Endodermal cell (in vitro differentiated cells): ENCODE results near the gene ACO1. TPM values are rescaled to one million over a fixed set of nuclear protein-coding genes. Genes with fewer than 3 reads are reported as not detected.

Experiments
- DNase-seq: peaks from one replicate; pipeline ENCODE4 v3.0.0-alpha.2; 2017
- H3K27ac ChIP-seq: 2 replicates; pipeline ENCODE4 v1.5.1; 2013; ENCODE audit warnings: mild to moderate bottlenecking, low read depth, low read length, moderate library complexity
- H3K27me3 ChIP-seq: 2 replicates; pipeline ENCODE4 v1.6.1; 2013; ENCODE audit warnings: mild to moderate bottlenecking, low read length, moderate library complexity; ENCODE audit not compliant: insufficient read depth, control insufficient read depth, poor library complexity, severe bottlenecking
- H3K36me3 ChIP-seq: 2 replicates; pipeline ENCODE4 v1.7.0; 2013; ENCODE audit warnings: mild to moderate bottlenecking, low read length, moderate library complexity; ENCODE audit not compliant: control insufficient read depth, insufficient read depth
- H3K4me1 ChIP-seq: one replicate; pipeline ENCODE4 v1.7.0; 2013; ENCODE audit warnings: low read length; ENCODE audit not compliant: control insufficient read depth, insufficient read depth
- H3K4me3 ChIP-seq: 2 replicates; pipeline ENCODE4 v1.5.1; 2013; ENCODE audit warnings: mild to moderate bottlenecking, low read length, moderate library complexity
- H3K9ac ChIP-seq: 2 replicates; pipeline ENCODE4 v1.6.1; 2013; ENCODE audit warnings: mild to moderate bottlenecking, low read length, moderate library complexity; ENCODE audit not compliant: poor library complexity, severe bottlenecking; ENCODE audit errors: extremely low read depth
- H3K9me3 ChIP-seq: 2 replicates; pipeline ENCODE4 v1.6.1; 2013; ENCODE audit warnings: mild to moderate bottlenecking, low read length, moderate library complexity; ENCODE audit not compliant: control insufficient read depth
- H3K27ac Mint-ChIP-seq: 2 replicates; pipeline ENCODE4 v1.8.0; 2020; ENCODE audit warnings: mixed read lengths
- H3K27me3 Mint-ChIP-seq: 2 replicates; pipeline ENCODE4 v1.8.0; 2021; ENCODE audit warnings: mild to moderate bottlenecking, mixed read lengths; ENCODE audit not compliant: insufficient read depth
- H3K36me3 Mint-ChIP-seq: 2 replicates; pipeline ENCODE4 v1.8.0; 2020; ENCODE audit warnings: low read depth, mixed read lengths
- H3K4me1 Mint-ChIP-seq: 2 replicates; pipeline ENCODE4 v1.8.0; 2020; ENCODE audit warnings: mixed read lengths
- H3K4me3 Mint-ChIP-seq: 2 replicates; pipeline ENCODE4 v1.8.0; 2020; ENCODE audit warnings: mild to moderate bottlenecking, moderate library complexity, mixed read lengths
- H3K9me3 Mint-ChIP-seq: 2 replicates; pipeline ENCODE4 v1.8.0; 2020; ENCODE audit warnings: mild to moderate bottlenecking, mixed read lengths
- CTCF ChIP-seq: fragments of 200-600 bp; sonication (generic); conservative IDR thresholded peaks from 2 replicates; pipeline ENCODE4 v1.5.0; 2021; ENCODE audit warnings: antibody characterized with exemption, mild to moderate bottlenecking
- WGBS, 2 experiments: methylation state at CpG; one replicate each; pipeline versions ENCODE4 v1.1.5 to v1.1.7; 2013; ENCODE audit warnings: missing lambda C conversion rate in 2 of 2, mixed read lengths in 1 of 2; ENCODE audit not compliant: insufficient coverage in 1 of 2, insufficient read length in 1 of 2; 5-methylcytosine and 5-hydroxymethylcytosine counted together
- total RNA-seq, 2 donors: library from RNA; stranded (reverse); fragmentation: NEBNext Ultra II Directional in 1 of 2; extraction: Animal tissue kit (Norgen Biotek cat#: 25700) in 1 of 2; gene quantifications; 2 replicates in 1 of 2; 3 replicates in 1 of 2; pipeline ENCODE4 v1.2.1, GENCODE V29; 2021

The ACO1 gene
- total RNA-seq, 2 donors from 2014 or later: 33.6 to 52.8 TPM

- no peak overlapping the region for H3K9ac ChIP-seq
- WGBS, 2 experiments: 95 to 96% methylated on average over 8 of the region's 8 CpGs
Measured at GRCh38 chr9:32431196-32431595, 46.8 kb downstream of the ACO1 start.

GRCh38 chr9:32431940-32432555, 47.6 kb downstream of the ACO1 start:
- H3K27ac Mint-ChIP-seq: no peak overlapping the region
- Histone ChIP-seq H3K9me3 (no peaks in the 10 kb centered on the region), H3K4me1 (peaks cover 4% of the 10 kb centered on the region), H3K9ac (no peak overlapping the region), H3K4me3 (no peak overlapping the region), H3K27me3 (no peaks in the 10 kb centered on the region), H3K36me3 (peaks cover 63% of the 10 kb centered on the region), H3K27ac (no peak overlapping the region)
- H3K27me3 Mint-ChIP-seq: no peaks in the 10 kb centered on the region
- WGBS, 2 experiments: 90 to 93% methylated on average over 4 to 10 of the region's 10 CpGs
- H3K9me3 Mint-ChIP-seq: no peaks in the 10 kb centered on the region
- TF ChIP-seq CTCF: peak; percentile 79
- H3K4me3 Mint-ChIP-seq: no peak overlapping the region
- peaks cover 48% of the 10 kb centered on the region for H3K36me3 Mint-ChIP-seq
- peaks cover 6% of the 10 kb centered on the region for H3K4me1 Mint-ChIP-seq
- DNase-seq: peak; percentile 75

More at GRCh38 chr9:32431196-32431595, 46.8 kb downstream of the ACO1 start:
- no peak for DNase-seq
- Histone ChIP-seq H3K36me3 (peaks cover 57% of the 10 kb centered on the region), H3K27ac (no peak overlapping the region), H3K4me1 (peaks cover 6% of the 10 kb centered on the region), H3K4me3 (no peak overlapping the region), H3K9me3 (no peaks in the 10 kb centered on the region), H3K27me3 (no peaks in the 10 kb centered on the region)
- peaks cover 8% of the 10 kb centered on the region for H3K4me1 Mint-ChIP-seq
- H3K27ac Mint-ChIP-seq: no peak overlapping the region
- no peak overlapping the region for H3K4me3 Mint-ChIP-seq
- no peaks in the 10 kb centered on the region for H3K27me3 Mint-ChIP-seq
- TF ChIP-seq CTCF: no peak
- no peaks in the 10 kb centered on the region for H3K9me3 Mint-ChIP-seq
- H3K36me3 Mint-ChIP-seq: peaks cover 50% of the 10 kb centered on the region

- no peaks in the 10 kb centered on the region for H3K9me3 Mint-ChIP-seq
- peaks cover 2% of the 10 kb centered on the region for H3K4me1 Mint-ChIP-seq
- H3K27me3 Mint-ChIP-seq: no peaks in the 10 kb centered on the region
- no peak for DNase-seq
- H3K9me3 ChIP-seq: no peaks in the 10 kb centered on the region
- H3K4me3 Mint-ChIP-seq: no peak overlapping the region
- no peak overlapping the region for H3K27ac ChIP-seq
- no peak overlapping the region for H3K4me3 ChIP-seq
- H3K27ac Mint-ChIP-seq: no peak overlapping the region
- TF ChIP-seq CTCF: no peak
- peaks cover 45% of the 10 kb centered on the region for H3K36me3 Mint-ChIP-seq
- peaks cover 73% of the 10 kb centered on the region for H3K36me3 ChIP-seq
- H3K4me1 ChIP-seq: no peaks in the 10 kb centered on the region
- H3K9ac ChIP-seq: no peak overlapping the region
- 93 to 96% methylated on average over 6 of the region's 6 CpGs for whole genome bisulfite sequencing, 2 experiments
- H3K27me3 ChIP-seq: no peaks in the 10 kb centered on the region
Measured at GRCh38 chr9:32434892-32435291, 50.4 kb downstream of the ACO1 start.
